GM23248 (cell line): ENCODE results near the gene GP1BA. TPM values are rescaled to one million over a fixed set of nuclear protein-coding genes. Genes with fewer than 3 reads are reported as not detected.
"Not testable (repeated sequence)": the region's sequence is repeated elsewhere in the genome, so short reads cannot be mapped to it uniquely, and the experiment has no call there.

Source experiments
- DNase-seq: peaks from one replicate; pipeline ENCODE4 v3.0.0-alpha.2; 2015
- H2AFZ ChIP-seq: fragments of 200-600 bp; sonication (generic); 2 replicates; pipeline ENCODE4 v1.6.1; 2016; ENCODE audit warnings: antibody characterized with exemption
- H3F3A ChIP-seq: fragments of 200-600 bp; sonication (generic); 2 replicates; pipeline ENCODE4 v1.6.1; 2016; ENCODE audit warnings: mild to moderate bottlenecking, antibody characterized with exemption, mixed run types; ENCODE audit not compliant: insufficient read depth
- H3K27ac ChIP-seq: fragments of 200-600 bp; sonication (generic); 2 replicates; pipeline ENCODE4 v1.5.1; 2016; ENCODE audit warnings: mild to moderate bottlenecking
- H3K27me3 ChIP-seq: fragments of 200-600 bp; sonication (generic); replicated peaks from 2 replicates; pipeline ENCODE4 v1.6.1; 2016; ENCODE audit warnings: mild to moderate bottlenecking; ENCODE audit not compliant: insufficient read depth
- H3K36me3 ChIP-seq: fragments of 200-600 bp; sonication (generic); 2 replicates; pipeline ENCODE4 v1.6.1; 2016; ENCODE audit warnings: low read depth, mild to moderate bottlenecking
- H3K4me1 ChIP-seq: fragments of 200-600 bp; sonication (generic); 2 replicates; pipeline ENCODE4 v1.6.1; 2016; ENCODE audit warnings: mild to moderate bottlenecking; ENCODE audit not compliant: insufficient read depth
- H3K4me2 ChIP-seq: fragments of 200-600 bp; sonication (generic); one replicate; pipeline ENCODE4 v1.6.1; 2016; ENCODE audit warnings: mild to moderate bottlenecking; ENCODE audit not compliant: unreplicated experiment
- H3K4me3 ChIP-seq: fragments of 200-600 bp; sonication (generic); 2 replicates; pipeline ENCODE4 v1.5.1; 2016; ENCODE audit warnings: mild to moderate bottlenecking
- H3K79me2 ChIP-seq: fragments of 200-600 bp; sonication (generic); 2 replicates; pipeline ENCODE4 v1.6.1; 2016; ENCODE audit warnings: mild to moderate bottlenecking; ENCODE audit not compliant: insufficient read depth
- H3K9ac ChIP-seq: fragments of 200-600 bp; sonication (generic); 2 replicates; pipeline ENCODE4 v1.6.1; 2016; ENCODE audit warnings: mild to moderate bottlenecking
- H3K9me2 ChIP-seq: fragments of 200-600 bp; sonication (generic); 2 replicates; pipeline ENCODE4 v1.6.1; 2016; ENCODE audit warnings: mixed run types, mild to moderate bottlenecking, moderate library complexity; ENCODE audit not compliant: insufficient read depth
- H3K9me3 ChIP-seq: fragments of 200-600 bp; sonication (generic); one replicate; pipeline ENCODE4 v1.6.1; 2017; ENCODE audit warnings: low read depth
- H4K20me1 ChIP-seq: fragments of 200-600 bp; sonication (generic); 2 replicates; pipeline ENCODE4 v1.6.0; 2016; ENCODE audit not compliant: insufficient read depth
- EZH2 ChIP-seq: fragments of 200-600 bp; sonication (generic); IDR thresholded peaks from 2 replicates; pipeline ENCODE4 v1.6.1; 2018; ENCODE audit warnings: antibody characterized with exemption, mild to moderate bottlenecking; ENCODE audit not compliant: insufficient read depth, poor library complexity, severe bottlenecking
- EZH2phosphoT487 ChIP-seq: fragments of 200-600 bp; sonication (generic); IDR thresholded peaks from 2 replicates; pipeline ENCODE4 v1.6.1; 2018; ENCODE audit warnings: antibody characterized with exemption, moderate library complexity, mild to moderate bottlenecking, low read depth; ENCODE audit not compliant: insufficient read depth
- WGBS, 2 experiments: methylation state at CpG; one replicate each; pipeline ENCODE4 v1.1.6; 2015 to 2017; ENCODE audit warnings: low lambda C conversion rate in 2 of 2, low coverage in 1 of 2; ENCODE audit errors: missing lambda C conversion rate in 2 of 2; 5-methylcytosine and 5-hydroxymethylcytosine counted together
- in situ Hi-C: fragments of 300-500 bp; cut with MboI; formaldehyde crosslinking; loops from 2 replicates; pipeline ENCODE4 v1.15.0; 2020
- polyA plus RNA-seq: library from polyadenylated mRNA; unstranded; fragments of >200 nt; fragmentation: Nextera tagmentation; extraction: Ambion mirVana; gene quantifications from 2 replicates; pipeline ENCODE4 v1.2.1, GENCODE V29; 2016
- total RNA-seq: library from RNA; depleted of rRNA; stranded (reverse); fragments of >200 nt; shearing (Covaris generic); gene quantifications from 2 replicates; pipeline ENCODE4 v1.2.3, GENCODE V29; 2014

The GP1BA gene
- total and polyA plus RNA-seq, 2 experiments from 2014 or later: 0.18 TPM; not detected in 1

DNA sequence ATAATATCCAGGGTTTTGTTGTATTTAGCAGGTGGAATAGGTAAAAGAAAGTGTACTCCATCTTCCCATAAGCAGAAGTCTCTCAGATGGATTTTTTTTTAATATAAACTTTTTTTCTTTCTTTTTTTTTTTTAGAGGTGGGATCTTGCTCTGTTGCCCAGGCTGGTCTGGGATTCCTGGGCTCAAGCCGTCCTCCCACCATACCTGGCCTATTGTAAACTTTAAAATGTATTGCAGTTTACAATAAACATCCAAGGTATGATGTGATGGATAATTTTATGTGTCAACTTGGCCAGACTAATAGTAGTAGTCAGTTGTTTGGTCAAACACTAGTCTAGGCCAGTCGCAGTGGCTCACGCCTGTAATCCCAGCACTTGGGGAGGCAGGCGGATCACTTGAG, 10.8 kb upstream of the GP1BA start:
- in situ Hi-C loops: no loop called here
- no peaks in the 10 kb centered on the region for H3K9me2 ChIP-seq
- TF ChIP-seq EZH2phosphoT487 (no peak), EZH2 (no peak)
- H3K9ac ChIP-seq: no peak overlapping the region
- no peaks in the 10 kb centered on the region for H3K27me3 ChIP-seq
- no peaks in the 10 kb centered on the region for H3K79me2 ChIP-seq
- no peak overlapping the region for H3K27ac ChIP-seq
- H3K4me1 ChIP-seq: peaks cover 14% of the 10 kb centered on the region
- no peak overlapping the region for H3K4me2 ChIP-seq
- no peak overlapping the region for H2AFZ ChIP-seq
- H3F3A ChIP-seq: 0 out of 2 replicates have a peak, but pooled peaks cover 7% of the 10 kb centered on the region
- no peak overlapping the region for H3K4me3 ChIP-seq
- no peaks in the 10 kb centered on the region for H3K9me3 ChIP-seq
- DNase-seq: no peak
- no peaks in the 10 kb centered on the region for H4K20me1 ChIP-seq
- WGBS, 2 experiments: 72 to 81% methylated on average over 4 of the region's 4 CpGs
- H3K36me3 ChIP-seq: no peaks in the 10 kb centered on the region

DNA sequence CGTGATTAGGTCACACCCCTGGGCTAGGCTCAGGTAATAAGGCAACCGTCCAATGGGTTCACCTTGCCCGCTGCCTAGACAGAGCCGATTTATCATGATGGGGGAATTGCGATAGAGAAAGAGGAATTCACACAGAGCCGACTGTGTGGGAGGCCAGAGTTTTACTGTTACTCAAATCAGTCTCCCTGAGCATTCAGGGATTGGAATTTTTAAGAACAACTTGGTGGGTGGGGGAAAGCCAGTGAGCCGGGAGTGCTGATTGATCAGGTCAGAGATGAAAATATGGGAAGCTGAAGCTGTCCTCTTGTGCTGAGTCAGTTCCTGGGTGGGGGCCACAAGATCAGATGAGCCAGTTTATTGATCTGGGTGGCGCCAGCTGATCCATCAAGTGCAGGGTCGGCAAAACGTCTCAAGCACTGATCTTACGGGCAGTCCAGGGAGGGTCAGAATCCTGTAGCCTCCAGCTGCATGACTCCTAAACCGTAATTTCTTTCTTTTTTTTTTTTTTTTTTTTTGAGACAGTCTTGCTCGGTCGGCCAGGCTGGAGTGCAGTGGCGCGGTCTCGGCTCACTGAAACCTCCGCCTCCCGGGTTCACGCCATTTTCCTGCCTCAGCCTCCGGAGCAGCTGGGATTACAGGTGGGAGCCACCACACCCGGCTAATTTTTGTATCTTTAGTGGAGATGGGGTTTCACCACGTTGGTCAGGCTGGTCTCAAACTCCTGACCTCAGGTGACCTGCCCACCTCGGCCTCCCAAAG, 5.3 kb upstream of the GP1BA start:
- H2AFZ ChIP-seq, H3K9me2 ChIP-seq, H3K27me3 ChIP-seq, DNase-seq, H3K9me3 ChIP-seq, in situ Hi-C loops, H3K9ac ChIP-seq, H3K4me3 ChIP-seq, H3K4me2 ChIP-seq, H3K79me2 ChIP-seq, H3K36me3 ChIP-seq, H3F3A ChIP-seq, H4K20me1 ChIP-seq, H3K4me1 ChIP-seq, H3K27ac ChIP-seq: not testable (repeated sequence)
- 88 to 91% methylated on average over 14 to 24 of the region's 24 CpGs for WGBS, 2 experiments

DNA sequence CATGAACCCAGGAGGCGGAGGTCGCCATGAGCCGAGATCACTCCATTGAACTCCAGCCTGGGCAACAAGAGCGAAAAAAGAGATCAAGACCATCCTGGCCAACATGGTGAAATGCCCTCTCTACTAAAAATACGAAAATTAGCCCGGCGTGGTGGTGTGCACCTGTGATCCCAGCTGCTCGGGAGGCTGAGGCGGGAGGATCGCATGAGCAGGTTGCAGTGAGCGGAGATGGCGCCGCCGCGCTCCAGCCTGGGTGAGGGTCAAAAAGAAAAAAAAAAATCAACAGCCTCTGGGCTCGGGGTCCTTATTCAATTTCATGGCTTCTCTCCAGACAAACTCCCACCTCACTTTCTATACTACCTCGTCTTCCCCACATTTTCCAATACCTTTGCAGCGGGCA, 3.2 kb upstream of the GP1BA start:
- Histone ChIP-seq H3K4me1 (no peaks in the 10 kb centered on the region), H3K27me3 (no peaks in the 10 kb centered on the region), H3K9me2 (no peaks in the 10 kb centered on the region), H3K79me2 (no peaks in the 10 kb centered on the region), H3K27ac (no peak overlapping the region), H3K4me2 (no peak overlapping the region), H3K4me3 (no peak overlapping the region), H2AFZ (no peak overlapping the region), H3K36me3 (no peaks in the 10 kb centered on the region), H3K9ac (no peak overlapping the region), H3K9me3 (no peaks in the 10 kb centered on the region), H4K20me1 (no peaks in the 10 kb centered on the region), H3F3A (no peaks in the 10 kb centered on the region)
- TF ChIP-seq EZH2phosphoT487: no peak
- no peak for TF ChIP-seq EZH2
- DNase-seq: no peak
- 96 to 98% methylated on average over 18 of the region's 18 CpGs for WGBS, 2 experiments
- in situ Hi-C loops: no loop called here

DNA sequence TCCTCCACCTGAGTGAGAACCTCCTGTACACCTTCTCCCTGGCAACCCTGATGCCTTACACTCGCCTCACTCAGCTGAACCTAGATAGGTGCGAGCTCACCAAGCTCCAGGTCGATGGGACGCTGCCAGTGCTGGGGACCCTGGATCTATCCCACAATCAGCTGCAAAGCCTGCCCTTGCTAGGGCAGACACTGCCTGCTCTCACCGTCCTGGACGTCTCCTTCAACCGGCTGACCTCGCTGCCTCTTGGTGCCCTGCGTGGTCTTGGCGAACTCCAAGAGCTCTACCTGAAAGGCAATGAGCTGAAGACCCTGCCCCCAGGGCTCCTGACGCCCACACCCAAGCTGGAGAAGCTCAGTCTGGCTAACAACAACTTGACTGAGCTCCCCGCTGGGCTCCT, 679 bp downstream of the GP1BA start:
- no peaks in the 10 kb centered on the region for H3K27me3 ChIP-seq

More for the DNA sequence above, 679 bp downstream of the GP1BA start:
- Histone ChIP-seq H3K79me2 (peaks cover under 1% of the 10 kb centered on the region; the same call in 1 of the 2 replicates), H3K9me3 (no peaks in the 10 kb centered on the region), H3K4me1 (no peaks in the 10 kb centered on the region), H4K20me1 (no peaks in the 10 kb centered on the region), H3K9me2 (no peaks in the 10 kb centered on the region), H3K27ac (no peak overlapping the region), H3K9ac (no peak overlapping the region), H3K4me3 (no peak overlapping the region), H3K4me2 (no peak overlapping the region), H3F3A (no peaks in the 10 kb centered on the region), H2AFZ (no peak overlapping the region), H3K36me3 (no peaks in the 10 kb centered on the region)
- in situ Hi-C loops: no loop called here
- TF ChIP-seq EZH2phosphoT487: no peak
- TF ChIP-seq EZH2: no peak
- DNase-seq: no peak
- 83 to 88% methylated on average over 12 of the region's 12 CpGs for WGBS, 2 experiments
